Lung (tissue), 12 donors: ENCODE measurements around the gene ITGAV. TPM values are rescaled to one million over a fixed set of nuclear protein-coding genes. Genes with fewer than 3 reads are reported as not detected.

ENCODE experiments used
- ATAC-seq: fragments of 200-7000 bp; cut with Tn5 transposase; one replicate; pipeline ENCODE4 v1.9.1; 2020; ENCODE audit warnings: moderate number of reproducible peaks; ENCODE audit not compliant: insufficient read depth, low FRiP score
- DNase-seq, 3 donors: peaks; one replicate each; pipeline ENCODE4 v3.0.0-alpha.2; 2013 to 2017
- H3K27ac ChIP-seq, 2 donors: one replicate each; pipeline ENCODE4 v1.5.1; 2013; ENCODE audit warnings: mild to moderate bottlenecking in 2 of 2, moderate library complexity in 2 of 2, control low read depth in 1 of 2, inconsistent platforms in 1 of 2, low read depth in 1 of 2, low read length in 1 of 2
- H3K27me3 ChIP-seq, 3 donors: one replicate each; pipeline ENCODE4 v1.5.1; 2013; ENCODE audit warnings: low read length in 2 of 3; ENCODE audit not compliant: control insufficient read depth in 3 of 3, insufficient read depth in 3 of 3
- H3K36me3 ChIP-seq, 4 donors: one replicate each; pipeline ENCODE4 v1.5.1; 2013; ENCODE audit warnings: low read length in 4 of 4, mild to moderate bottlenecking in 1 of 4, moderate library complexity in 1 of 4; ENCODE audit not compliant: control insufficient read depth in 4 of 4, insufficient read depth in 4 of 4
- H3K4me1 ChIP-seq, 5 donors: one replicate each; pipeline ENCODE4 v1.5.1; 2013; ENCODE audit warnings: low read length in 5 of 5, mild to moderate bottlenecking in 2 of 5, moderate library complexity in 1 of 5; ENCODE audit not compliant: control insufficient read depth in 5 of 5, insufficient read depth in 5 of 5
- H3K4me3 ChIP-seq: one replicate; pipeline ENCODE4 v1.5.1; 2013; ENCODE audit warnings: mild to moderate bottlenecking, control low read depth, moderate library complexity
- H3K9ac ChIP-seq, 2 donors: one replicate each; pipeline ENCODE4 v1.5.1; 2013; ENCODE audit warnings: low read length in 2 of 2, control low read depth in 1 of 2; ENCODE audit not compliant: insufficient read depth in 1 of 2
- H3K9me3 ChIP-seq, 4 donors: one replicate each; pipeline ENCODE4 v1.5.1; 2013; ENCODE audit warnings: low read length in 3 of 4, mild to moderate bottlenecking in 1 of 4, moderate library complexity in 1 of 4; ENCODE audit not compliant: control insufficient read depth in 4 of 4, insufficient read depth in 3 of 4
- CTCF ChIP-seq: IDR thresholded peaks from 2 replicates; pipeline ENCODE4 v1.5.1; 2012; ENCODE audit warnings: mild to moderate bottlenecking; ENCODE audit errors: control extremely low read depth, extremely low read depth
- WGBS, 2 donors: extraction: QIAGEN DNeasy Blood & Tissue Kit; methylation state at CpG; one replicate each; pipeline ENCODE4 v1.1.7; 2013; 5-methylcytosine and 5-hydroxymethylcytosine counted together
- polyA plus RNA-seq, 2 donors: library from polyadenylated mRNA; stranded (reverse); fragments of 200-250 nt; gene quantifications; one replicate each; pipeline ENCODE4 v1.2.1, GENCODE V29; 2013
- total RNA-seq, 2 donors: library from RNA; depleted of rRNA in 1 of 2; stranded (reverse); fragments of >200 nt in 1 of 2; gene quantifications; one replicate each; pipeline ENCODE4 v1.2.1, GENCODE V29; 2014 to 2021
- donor health status: control.
- donor health status: control.
- donor health status: Bipolar disorder and iron deficiency.
- donor health status: healthy.
- donor health status: DM: yes; HTN: yes; CAD: no.

The ITGAV gene
- total and polyA plus RNA-seq, 4 donors, result 10.1 to 91.8 (median 43.8) TPM

DNA sequence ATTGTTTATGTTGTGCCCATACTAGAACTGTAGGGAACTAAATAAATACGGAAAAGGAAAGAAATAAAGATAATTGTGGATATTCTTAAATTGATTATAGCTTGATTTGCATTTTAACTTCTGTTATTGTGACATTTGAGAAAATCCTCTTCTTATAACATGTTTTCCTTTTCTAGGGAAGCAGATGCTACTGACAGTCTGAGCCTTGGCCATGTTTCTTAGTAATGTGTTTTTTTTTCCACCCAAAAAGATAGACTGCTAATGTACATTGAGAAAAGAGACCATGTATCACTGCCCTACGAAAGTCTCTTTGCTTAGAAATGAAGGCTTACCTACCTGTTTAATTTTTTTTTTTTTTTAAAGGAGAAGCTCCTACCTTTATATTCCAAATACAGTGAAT, 22.2 kb downstream of the ITGAV start:
- 94 to 97% methylated on average over 2 of the region's 2 CpGs for WGBS, 2 donors
- H3K36me3 ChIP-seq, result peaks cover 0 to 3% (median 0%) of the 10 kb centered on the region in 4 donors
- no peak for TF ChIP-seq CTCF
- peaks cover 0 to 15% (median 0%) of the 10 kb centered on the region in 5 donors for H3K4me1 ChIP-seq
- no peaks in the 10 kb centered on the region for H3K27me3 ChIP-seq
- DNase-seq (no peak), ATAC-seq (no peak)
- no peak overlapping the region for H3K27ac ChIP-seq
- no peaks in the 10 kb centered on the region for H3K9me3 ChIP-seq
- H3K4me3 ChIP-seq, result no peak overlapping the region
- no peak overlapping the region for H3K9ac ChIP-seq

DNA sequence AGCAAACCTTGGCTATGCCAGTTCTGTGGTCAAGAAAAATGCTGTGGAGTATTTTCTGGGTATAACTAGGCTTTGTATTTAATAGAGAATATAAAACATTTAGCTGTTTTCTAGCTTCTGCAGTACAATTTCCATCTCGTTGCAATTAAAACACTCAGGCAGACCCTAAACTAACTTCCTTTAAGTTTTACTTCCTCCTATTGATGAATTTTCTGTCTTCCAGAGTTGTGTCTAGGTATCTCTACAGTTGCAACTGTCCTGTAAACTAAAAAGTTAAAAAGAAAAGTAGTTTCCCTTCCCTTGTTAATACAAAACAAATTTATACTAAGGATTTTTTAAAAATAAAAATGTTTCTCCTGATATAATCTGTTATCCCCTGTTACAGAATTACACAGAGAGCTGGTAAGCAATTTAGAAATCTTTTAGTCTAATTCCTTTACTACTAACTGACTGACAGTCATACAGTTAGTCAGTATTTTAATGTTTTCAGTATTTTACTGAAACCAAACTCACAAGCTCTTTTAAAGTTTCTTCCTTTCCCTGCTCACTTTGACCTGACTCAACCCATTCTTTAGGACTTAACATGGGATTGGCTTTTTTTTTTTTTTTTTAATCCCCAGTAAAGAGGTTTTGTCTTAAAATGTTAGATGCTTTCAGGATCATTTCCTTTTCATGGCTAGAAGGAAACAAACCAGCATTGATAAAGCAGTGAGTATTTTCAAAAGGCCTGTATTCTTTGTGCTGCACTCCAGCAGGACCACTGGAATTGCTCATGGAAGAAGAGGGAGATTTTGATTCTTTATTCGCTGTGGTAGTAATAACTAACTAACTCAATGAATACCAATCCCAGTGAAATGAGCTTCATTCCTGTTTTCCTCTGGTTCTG, 22.9 kb downstream of the ITGAV start:
- no peak for ATAC-seq

DNA sequence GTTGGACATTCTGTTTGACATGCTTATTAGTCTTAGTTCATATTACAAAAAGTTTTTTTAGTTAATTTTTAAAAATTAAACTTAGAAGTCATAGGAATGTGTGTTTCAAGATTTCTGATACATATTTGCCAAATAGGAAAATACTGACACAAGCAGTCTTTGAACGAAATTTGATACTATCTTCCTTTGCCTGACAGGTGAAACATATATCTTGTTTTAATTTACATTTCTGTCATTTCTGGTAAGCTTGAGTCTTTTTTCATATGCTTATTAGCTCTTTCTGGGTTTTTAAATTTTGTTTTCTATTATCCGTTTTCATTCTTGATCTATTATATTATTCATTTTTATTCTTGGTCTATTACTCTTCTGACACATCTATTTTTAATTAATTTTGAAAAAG, 24.5 kb downstream of the ITGAV start:
- Histone ChIP-seq H3K36me3 (no peaks in the 10 kb centered on the region), H3K9me3 (no peaks in the 10 kb centered on the region), H3K4me3 (no peak overlapping the region), H3K27ac (no peak overlapping the region), H3K27me3 (no peaks in the 10 kb centered on the region), H3K4me1 (peaks cover 0 to 22% (median 0%) of the 10 kb centered on the region in 5 donors), H3K9ac (no peak overlapping the region)
- WGBS, 2 donors, result 87 to 89% methylated on average over 2 of the region's 2 CpGs
- DNase-seq (no peak), ATAC-seq (no peak)
- TF ChIP-seq CTCF, result no peak

More for the DNA sequence above, 22.9 kb downstream of the ITGAV start:
- no peak for DNase-seq
- H3K27ac ChIP-seq, result no peak overlapping the region
- H3K4me1 ChIP-seq, result peaks cover 0 to 15% (median 0%) of the 10 kb centered on the region in 5 donors
- H3K36me3 ChIP-seq, result peaks cover 0 to 2% (median 0%) of the 10 kb centered on the region in 4 donors
- H3K4me3 ChIP-seq, result no peak overlapping the region
- H3K9me3 ChIP-seq, result no peaks in the 10 kb centered on the region
- no peak for TF ChIP-seq CTCF
- WGBS, 2 donors, result 51 to 56% methylated on average over 2 of the region's 2 CpGs
- no peak overlapping the region for H3K9ac ChIP-seq
- no peaks in the 10 kb centered on the region for H3K27me3 ChIP-seq
